ENCODE results near the gene MZT2B.
"Not testable (repeated sequence)": the region's sequence is repeated elsewhere in the genome, so short reads cannot be mapped to it uniquely, and the experiment has no call there.

MZT2B gene

DNA sequence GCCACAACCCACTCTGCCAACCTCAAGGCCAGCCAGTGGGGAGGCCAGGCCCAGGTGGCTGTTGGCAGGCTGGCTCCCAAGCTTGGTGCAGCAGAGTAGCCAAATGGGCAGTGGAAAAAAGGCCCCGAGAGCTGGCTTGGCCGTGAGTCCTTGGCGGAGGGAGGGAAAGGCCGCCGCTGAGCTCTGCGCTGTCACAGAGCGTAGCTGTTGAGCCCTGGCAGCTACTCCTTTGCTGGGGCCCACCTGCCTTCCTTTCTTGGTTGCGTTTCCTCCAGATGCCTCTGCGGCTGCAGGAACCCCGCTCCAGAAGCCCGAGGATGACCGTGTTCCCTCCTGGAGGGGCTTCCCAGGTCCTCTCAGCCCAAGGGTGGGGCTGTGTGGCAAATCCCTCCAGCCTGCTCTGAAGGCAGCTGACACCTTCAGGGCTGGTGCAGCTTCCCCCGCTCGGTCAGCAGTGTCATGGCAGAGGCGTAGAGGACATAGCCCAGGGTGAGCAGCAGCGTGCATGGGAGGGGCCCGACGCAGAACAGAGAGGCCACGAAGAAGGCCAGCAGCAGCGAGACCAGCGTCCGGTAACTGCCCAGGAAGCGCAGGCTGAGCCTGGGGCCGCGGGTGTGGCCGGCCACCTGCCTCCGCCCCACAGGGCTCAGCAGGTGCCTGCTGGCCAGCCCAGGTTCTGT is 29.8 kb upstream of the MZT2B start:
- DNase-seq (ENCODE audit: low read depth in 1 of 2, low spot score in 1 of 2): not testable (repeated sequence)

DNA sequence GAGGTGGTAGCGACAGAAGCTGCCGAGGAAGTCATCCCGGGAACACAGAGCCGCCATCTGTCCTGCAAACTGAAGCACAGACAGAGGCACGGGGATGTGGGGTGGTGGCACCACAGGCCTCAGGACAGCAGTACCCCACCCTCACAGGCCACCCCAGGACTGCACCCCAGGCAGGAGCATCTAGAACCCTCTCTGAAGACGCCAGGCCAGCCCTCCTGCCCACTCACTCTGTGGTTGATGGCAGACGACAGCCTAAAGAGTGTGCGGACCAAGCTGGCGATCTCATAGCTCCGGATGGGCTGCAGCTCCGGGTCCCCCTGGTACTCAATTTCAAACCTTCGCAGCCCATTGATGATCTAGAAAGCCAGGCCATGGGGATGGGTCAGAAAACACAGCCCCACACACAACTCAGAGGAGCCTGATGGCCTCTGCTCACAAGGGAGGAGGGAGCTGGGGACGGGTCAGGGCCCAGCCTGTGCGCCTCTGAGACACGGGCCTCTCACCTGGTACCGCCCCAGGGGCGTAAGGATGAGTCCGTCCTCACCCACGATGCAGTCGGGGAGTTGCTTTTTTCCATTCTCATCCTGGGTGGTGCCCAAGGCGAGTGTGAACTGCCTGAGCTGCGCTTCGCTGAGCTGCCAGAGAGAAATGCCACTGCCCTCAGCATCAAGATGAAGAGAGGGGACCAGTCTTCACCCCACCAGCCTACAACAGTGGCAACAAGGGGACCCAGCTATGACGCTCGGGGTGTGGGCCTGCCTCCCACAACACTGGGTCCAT is 29.1 kb upstream of the MZT2B start:
- DNase-seq (ENCODE audit: low read depth in 1 of 2, low spot score in 1 of 2): no peak

GRCh38 chr2:130153721-130154422 is 28.2 kb upstream of the MZT2B start:
- not testable (repeated sequence) for DNase-seq (ENCODE audit: low read depth in 1 of 2, low spot score in 1 of 2)

DNA sequence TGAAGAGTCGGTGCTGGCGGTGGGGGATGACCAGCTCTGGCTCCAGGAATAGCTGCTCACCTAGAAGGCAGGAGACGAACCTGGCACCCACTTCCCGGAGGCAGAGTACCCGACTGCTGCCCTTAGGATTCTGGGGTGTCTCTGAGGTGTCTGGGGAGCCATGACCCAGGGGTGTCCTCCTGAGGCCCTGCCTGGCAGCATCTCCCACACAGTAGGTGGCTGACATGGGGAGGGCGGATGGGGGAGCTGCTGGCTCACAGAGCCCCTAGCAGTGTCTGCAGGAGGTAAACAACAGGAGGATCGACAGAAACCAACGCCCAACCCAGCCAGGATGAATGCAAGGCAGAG is 27.7 kb upstream of the MZT2B start:
- not testable (repeated sequence) for DNase-seq (ENCODE audit: low read depth in 1 of 2, low spot score in 1 of 2)

DNA sequence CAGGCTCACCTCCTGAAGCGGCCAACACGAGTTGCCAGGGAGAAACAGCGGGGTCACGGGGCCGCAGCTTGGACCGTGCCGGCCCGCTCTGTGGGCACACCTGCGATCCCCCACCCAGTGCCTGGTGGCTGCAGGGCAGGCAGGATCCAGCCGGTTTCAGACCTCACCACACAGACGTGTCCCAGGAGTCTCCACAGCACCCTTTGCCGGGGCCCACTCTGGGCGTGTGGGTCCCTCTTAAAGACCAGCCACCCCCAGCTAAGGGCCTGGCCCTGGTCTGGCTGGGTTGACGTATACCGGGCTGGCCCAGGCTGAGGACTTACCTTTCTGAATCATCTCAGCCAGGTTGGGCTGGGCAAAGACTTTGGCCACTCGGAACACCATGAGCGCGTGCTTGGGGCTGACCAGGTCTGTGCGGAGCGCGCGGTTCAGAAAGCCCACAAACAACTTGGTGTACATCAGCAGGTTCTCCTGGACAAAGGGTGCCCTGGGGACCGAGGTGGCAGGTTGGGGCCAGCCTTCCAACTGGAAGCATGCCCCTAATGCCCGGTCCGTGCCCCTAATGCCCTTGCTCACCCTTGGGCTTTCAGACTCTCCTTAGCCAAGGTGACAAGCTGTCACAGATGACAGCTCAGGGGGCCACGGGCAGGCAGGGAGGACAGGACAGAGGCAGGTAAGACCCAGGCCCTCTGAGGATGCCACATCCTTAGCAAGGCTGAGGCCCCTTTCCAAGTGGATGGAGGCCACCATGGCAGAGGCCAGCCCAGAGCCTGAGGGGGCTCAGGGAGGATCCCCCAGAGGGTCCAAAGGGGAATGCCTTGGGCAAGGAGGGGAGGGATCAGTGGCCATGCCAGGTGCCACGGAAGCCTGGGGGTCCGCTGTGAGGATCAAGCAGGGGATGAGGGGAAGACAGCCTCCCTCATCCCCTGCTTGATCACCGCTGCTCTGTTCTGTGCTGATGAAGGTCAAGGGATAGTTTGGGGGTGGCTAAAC is 27.0 kb upstream of the MZT2B start:
- DNase-seq (ENCODE audit: low read depth in 1 of 2, low spot score in 1 of 2): no peak

DNA sequence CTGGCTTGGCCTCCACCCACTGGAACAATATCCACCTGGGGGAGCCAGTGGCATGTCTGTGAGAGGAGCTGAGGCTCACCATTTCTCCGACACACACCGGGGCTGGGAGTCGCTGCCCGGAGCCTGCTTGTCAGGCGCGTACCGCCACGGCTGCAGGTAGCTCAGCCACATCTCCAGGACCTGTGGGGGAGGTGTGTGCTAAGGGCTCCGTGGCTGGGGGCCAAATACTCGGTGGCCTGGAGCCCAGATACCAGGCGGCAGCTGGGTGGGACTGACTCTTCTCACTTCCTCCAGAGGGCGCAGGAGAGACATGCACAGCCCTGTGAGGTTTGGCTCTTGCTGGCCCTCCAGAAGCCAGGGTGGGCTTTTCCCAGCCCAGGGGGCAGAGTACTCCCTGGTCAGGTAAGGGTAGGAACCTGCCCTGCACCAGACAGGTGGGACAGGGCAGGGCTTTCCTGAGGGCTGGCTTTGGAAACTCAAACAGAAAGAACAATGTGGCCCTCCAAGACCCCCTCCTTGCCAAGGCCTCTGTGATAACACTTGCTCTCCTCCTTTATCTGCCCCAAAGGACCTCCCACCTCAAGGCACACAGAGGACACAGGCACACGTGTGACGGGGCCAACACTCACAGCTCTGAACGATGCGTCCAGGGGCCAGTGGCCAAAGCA is 26.0 kb upstream of the MZT2B start:
- peak in 1 of 2 donors; percentile 10 for DNase-seq (ENCODE audit: low read depth in 1 of 2, low spot score in 1 of 2)

- DNase-seq (ENCODE audit: low read depth in 1 of 2, low spot score in 1 of 2): no peak
These were observed 25.4 kb upstream of the MZT2B start for GRCh38 chr2:130156624-130157004.

DNA sequence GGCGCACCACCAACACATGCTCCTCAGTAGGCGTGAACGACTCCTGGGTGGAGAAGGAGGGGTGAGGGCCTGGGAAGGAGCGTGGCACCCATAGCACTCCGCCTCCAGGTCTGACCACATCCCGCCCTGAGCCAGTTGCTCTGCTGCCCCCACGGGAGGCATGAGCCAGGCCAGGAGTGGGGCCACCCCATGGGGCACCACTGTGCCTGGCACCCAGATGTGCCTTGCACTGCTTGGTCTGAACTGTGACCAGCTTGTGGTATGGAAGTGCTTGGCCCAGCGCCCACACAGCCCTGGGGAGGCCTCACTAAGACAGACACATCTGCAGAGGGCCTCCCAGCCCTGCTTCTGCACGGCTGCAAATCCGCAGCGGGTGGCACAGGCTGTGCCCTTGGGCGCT is 24.7 kb upstream of the MZT2B start:
- not testable (repeated sequence) for DNase-seq (ENCODE audit: low read depth in 1 of 2, low spot score in 1 of 2)

- not testable (repeated sequence) for DNase-seq (ENCODE audit: low read depth in 1 of 2, low spot score in 1 of 2)
These were observed 24.1 kb upstream of the MZT2B start for GRCh38 chr2:130157825-130158514.

- DNase-seq (ENCODE audit: low read depth in 1 of 2, low spot score in 1 of 2): no peak
These were observed 23.4 kb upstream of the MZT2B start for GRCh38 chr2:130158631-130159030.

DNA sequence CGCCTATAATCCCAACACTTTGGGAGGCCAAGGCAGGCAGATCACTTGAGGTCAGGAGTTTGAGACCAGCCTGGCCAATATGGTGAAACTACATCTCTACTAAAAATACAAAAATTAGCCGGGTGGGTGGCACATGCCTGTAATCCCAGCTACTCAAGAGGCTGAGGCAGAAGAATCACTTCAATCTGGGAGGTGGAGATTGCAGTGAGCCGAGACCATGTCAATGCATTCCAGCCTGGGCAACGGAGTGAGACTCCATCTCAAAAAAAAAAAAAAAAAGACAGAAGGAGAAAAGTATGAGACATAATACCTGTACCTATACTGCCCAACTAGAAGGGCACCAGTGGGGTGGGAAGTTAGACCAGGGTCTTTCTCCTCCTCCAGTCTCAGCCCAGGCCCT is 22.7 kb upstream of the MZT2B start:
- not testable (repeated sequence) for DNase-seq (ENCODE audit: low read depth in 1 of 2, low spot score in 1 of 2)

DNA sequence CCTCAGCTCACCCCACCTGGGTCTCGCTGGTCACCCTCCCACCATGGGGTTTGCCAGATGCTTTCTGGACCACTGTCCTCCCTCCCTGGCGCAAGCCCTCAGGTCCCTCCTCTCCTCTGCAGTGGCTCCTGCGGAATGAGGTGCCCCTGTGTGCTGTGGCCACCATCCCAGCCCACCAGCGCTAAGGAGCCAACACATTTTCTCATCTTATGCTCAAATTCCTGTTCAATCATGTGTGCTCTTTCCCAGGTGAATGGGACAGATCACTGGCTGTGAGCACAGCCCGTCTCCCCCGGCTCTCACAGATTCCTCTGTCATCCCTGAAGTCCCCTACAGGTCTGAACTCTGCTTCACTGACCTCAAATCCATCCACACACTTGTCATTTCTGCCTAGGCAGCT is 21.9 kb upstream of the MZT2B start:
- DNase-seq (ENCODE audit: low read depth in 1 of 2, low spot score in 1 of 2): no peak

DNA sequence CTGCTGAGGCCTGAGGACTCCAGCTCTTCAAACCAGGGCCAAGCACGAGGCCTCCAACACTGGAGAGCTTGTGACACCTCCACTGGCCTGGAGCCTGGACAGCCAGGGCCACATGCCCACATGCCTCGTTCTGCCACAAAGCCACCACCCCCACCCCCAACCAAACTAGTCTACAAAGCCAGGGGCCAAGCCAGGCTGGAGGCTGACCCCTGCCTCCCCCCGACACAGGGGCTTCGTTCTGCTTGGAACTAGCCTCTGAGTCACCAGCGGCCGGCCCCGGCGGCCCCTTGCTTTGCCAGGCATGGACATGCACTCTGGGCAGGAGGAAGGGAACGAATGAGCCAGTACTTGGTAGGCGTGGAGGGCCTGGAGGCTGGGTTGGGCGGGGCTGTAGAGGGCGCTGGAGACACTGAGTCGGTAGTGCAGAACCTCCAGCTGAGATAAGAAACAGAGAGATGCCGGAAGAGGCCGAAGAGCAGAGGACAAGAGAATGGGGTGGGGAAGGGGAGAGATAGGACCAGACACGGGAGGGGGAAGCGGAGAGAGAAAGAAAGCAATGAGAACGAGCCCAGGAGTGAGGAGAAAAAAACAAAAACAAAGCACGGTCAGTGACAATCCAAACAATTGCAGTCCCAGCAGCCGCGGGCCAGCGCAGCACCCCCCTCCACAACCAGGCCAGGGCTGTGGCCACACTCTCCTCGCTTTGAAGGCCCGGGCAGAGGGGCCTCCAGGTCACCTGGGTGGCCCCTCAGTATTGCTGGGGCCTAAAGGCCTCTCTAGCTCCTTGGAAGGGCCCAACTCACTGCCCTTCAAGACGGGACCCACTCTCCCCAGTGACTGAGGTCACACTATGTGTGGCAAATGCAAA is 21.0 kb upstream of the MZT2B start:
- not testable (repeated sequence) for DNase-seq (ENCODE audit: low read depth in 1 of 2, low spot score in 1 of 2)

DNA sequence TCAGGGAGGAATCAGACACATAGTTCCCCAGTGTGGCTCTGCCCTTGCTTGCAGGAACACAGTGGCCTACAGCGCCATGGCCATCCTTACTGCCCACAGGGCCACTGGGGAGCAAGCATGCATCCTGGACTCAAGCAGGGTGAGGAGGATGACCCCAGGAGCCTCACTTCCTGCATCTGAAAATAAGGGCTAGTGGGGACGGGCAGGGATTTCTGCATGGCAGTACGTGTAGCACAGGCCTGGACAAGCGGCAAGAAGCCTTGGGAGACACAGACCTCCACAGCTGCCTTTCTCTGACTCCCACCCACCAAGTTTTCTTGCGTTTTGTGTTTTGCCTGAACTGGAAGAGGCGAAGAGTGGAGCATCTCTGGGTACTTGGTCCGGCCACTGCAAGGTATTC is 19.6 kb upstream of the MZT2B start:
- not testable (repeated sequence) for DNase-seq (ENCODE audit: low read depth in 1 of 2, low spot score in 1 of 2)

DNA sequence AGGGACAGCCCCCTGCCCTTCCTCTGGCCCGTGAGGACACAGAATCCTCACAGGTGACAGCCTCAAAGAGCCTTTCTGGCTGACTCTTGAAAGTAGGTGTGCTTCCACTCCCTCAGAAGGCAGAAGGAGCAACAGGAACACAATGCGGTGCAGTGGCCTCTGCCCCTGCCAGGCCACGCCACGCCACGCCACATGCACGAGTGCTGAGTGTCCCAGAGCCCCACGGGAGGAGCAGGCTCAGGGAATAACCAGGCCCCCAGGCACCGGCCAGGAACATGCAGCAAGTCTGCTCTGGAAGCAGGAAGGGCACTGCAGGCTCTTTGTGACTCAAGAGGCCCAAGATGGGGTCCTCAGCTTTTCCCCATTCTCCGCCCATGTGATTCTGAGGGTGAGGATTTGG is 19.1 kb upstream of the MZT2B start:
- DNase-seq (ENCODE audit: low read depth in 1 of 2, low spot score in 1 of 2): no peak

DNA sequence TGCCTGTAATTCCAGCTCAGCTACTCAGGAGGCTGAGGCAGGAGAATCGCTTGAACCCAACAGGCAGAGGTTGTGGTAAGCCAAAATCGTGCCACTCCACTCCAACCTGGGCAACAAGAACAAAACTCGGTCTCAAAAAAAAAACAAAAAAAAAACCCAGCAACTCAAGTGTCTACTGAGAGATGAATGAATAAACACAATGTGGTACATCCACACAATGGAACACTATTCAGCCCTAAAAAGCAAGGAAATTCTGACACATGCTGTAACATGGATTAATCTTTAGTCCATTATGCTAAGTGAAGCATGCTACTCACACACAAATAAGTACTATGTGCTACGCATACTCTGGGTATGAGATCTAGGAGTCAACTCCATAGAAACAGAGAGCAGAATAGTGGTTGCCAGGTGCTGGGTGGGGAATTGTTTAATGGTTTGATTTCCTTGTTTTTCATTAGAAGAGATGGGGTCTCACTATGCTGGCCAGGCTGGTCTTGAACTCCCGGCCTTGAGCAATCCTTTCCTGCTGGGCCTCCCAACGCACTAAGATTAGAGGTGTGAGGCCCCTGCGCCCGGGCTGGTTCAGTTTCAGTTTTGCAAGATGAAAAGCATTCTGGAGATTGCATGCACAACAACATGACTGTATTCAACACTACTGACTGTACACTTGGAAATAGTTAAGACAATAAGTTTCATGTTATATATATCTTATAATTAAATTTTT is 16.6 kb upstream of the MZT2B start:
- no peak for DNase-seq (ENCODE audit: low read depth in 1 of 2, low spot score in 1 of 2)

DNA sequence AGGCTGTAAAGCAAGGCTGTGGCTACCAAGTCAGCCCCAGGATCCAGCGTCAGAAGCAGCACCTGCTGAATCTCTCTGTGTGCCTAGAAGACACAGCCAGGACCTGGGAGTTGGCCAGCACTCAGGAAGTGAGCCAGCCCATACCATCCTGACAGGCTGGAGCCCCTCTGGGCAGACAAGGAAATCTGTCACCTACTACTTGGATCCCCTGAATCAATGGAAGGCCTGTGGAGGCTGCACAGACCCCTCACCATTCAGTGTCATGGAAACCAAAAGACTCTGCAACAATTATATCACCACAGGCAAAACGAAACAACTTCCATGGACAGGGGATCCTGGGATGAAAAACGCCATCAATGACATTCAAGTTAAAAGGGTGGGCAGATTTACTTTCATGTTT is 15.5 kb upstream of the MZT2B start:
- DNase-seq (ENCODE audit: low read depth in 1 of 2, low spot score in 1 of 2): not testable (repeated sequence)

- DNase-seq (ENCODE audit: low read depth in 1 of 2, low spot score in 1 of 2): not testable (repeated sequence)
These were observed 12.9 kb upstream of the MZT2B start for GRCh38 chr2:130169163-130169562.
